Uterus (tissue), 2 donors: Measurements from ENCODE around the gene IGFALS.

Experiments
- POLR2A ChIP-seq, 2 donors: fragments of 450-650 bp; IDR thresholded peaks; one replicate each; pipeline ENCODE4 v1.6.1; 2016; ENCODE audit warnings: antibody characterized with exemption in 2 of 2, mild to moderate bottlenecking in 1 of 2, moderate library complexity in 1 of 2
- TF ChIP-seq, protein P1 (sequence below), 4 experiments: fragments of 200-600 bp in 2 of 4; fragments of 450-650 bp in 2 of 4; sonication (generic) in 2 of 4; IDR thresholded peaks; one replicate each; pipeline ENCODE4 v1.5.1; 2016 to 2019; ENCODE audit warnings: antibody characterized with exemption in 4 of 4, mild to moderate bottlenecking in 2 of 4, moderate library complexity in 1 of 4

DNA sequence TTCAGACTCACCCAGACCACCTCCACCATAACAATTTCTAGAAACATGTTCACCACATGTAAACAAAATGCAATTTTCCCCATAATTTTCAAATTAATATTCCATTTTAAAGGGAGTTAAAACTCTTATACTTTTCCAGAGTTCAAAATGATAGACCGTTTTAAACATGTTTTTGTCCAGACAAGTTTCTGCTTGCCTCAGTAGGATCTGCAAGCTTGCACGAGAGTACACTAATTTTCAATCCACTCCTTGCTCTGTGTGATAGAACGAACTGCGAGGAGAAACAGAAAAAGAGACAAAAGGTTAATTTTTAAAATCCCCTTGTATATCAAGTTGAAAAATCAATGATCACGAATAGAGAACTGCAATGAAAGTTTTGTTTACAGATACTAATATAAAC is 40.6 kb upstream of the IGFALS start:
- TF ChIP-seq, protein P1, sequence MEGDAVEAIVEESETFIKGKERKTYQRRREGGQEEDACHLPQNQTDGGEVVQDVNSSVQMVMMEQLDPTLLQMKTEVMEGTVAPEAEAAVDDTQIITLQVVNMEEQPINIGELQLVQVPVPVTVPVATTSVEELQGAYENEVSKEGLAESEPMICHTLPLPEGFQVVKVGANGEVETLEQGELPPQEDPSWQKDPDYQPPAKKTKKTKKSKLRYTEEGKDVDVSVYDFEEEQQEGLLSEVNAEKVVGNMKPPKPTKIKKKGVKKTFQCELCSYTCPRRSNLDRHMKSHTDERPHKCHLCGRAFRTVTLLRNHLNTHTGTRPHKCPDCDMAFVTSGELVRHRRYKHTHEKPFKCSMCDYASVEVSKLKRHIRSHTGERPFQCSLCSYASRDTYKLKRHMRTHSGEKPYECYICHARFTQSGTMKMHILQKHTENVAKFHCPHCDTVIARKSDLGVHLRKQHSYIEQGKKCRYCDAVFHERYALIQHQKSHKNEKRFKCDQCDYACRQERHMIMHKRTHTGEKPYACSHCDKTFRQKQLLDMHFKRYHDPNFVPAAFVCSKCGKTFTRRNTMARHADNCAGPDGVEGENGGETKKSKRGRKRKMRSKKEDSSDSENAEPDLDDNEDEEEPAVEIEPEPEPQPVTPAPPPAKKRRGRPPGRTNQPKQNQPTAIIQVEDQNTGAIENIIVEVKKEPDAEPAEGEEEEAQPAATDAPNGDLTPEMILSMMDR (IDR thresholded peaks at IDR 0.05): no peak
- TF ChIP-seq POLR2A (IDR thresholded peaks at IDR 0.05): no peak
